NCI-H345 (cell line): ENCODE measurements around the gene MCMBP.

Source experiments
- DNase-seq: peaks from one replicate; lab custom pipeline; 2025; lab: John Stamatoyannopoulos, UW

Gene MCMBP

GRCh38 chr10:119782981-119783664 is 89.5 kb downstream of the MCMBP start:
- no peak for DNase-seq

DNA sequence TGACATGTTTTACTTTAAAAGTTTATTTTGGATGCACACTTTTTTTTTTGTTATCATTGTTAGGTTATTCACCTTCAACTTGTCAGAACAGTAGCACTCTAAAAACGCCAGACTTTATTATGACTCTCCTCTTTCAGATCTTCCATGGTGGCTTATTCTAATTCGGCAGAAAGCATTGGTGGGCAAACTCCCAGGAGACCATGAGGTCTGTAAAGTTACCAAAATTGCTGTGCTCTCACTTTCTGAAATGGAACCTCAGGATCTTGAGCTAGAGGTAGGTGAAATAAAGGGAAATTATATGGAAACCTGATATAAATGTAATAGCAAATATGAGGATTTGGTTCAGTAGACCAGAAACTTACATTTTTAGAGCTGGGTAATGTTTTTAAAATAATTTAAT is 91.1 kb downstream of the MCMBP start:
- no peak for DNase-seq

- DNase-seq = no peak
Measured at GRCh38 chr10:119780879-119781480, 91.7 kb downstream of the MCMBP start.
